GM18517 (cell line): Measurements from ENCODE around the gene ADCY9.
"Not testable (repeated sequence)": the region's sequence is repeated elsewhere in the genome, so short reads cannot be mapped to it uniquely, and the experiment has no call there.

Experiments
- ATAC-seq: cut with Tn5 transposase; IDR thresholded peaks from one replicate; pipeline ENCODE4 v1.9.1; 2021; ENCODE audit warnings: mild to moderate bottlenecking, moderate library complexity; ENCODE audit not compliant: unreplicated experiment

ADCY9 gene

GRCh38 chr16:3953728-3954410, 162.4 kb downstream of the ADCY9 start:
- ATAC-seq: no peak

- no peak for ATAC-seq
Observed at GRCh38 chr16:3952737-3953131, 163.5 kb downstream of the ADCY9 start.

GRCh38 chr16:3951861-3952736, 164.1 kb downstream of the ADCY9 start:
- ATAC-seq: no peak

- not testable (repeated sequence) for ATAC-seq
Observed at GRCh38 chr16:3951380-3951779, 164.9 kb downstream of the ADCY9 start.

GRCh38 chr16:3950343-3951193, 165.7 kb downstream of the ADCY9 start:
- ATAC-seq: no peak

GRCh38 chr16:3949946-3950342, 166.3 kb downstream of the ADCY9 start:
- ATAC-seq: no peak

GRCh38 chr16:3949287-3949686, 167.0 kb downstream of the ADCY9 start:
- ATAC-seq: no peak

- no peak for ATAC-seq
Observed at GRCh38 chr16:3948378-3948995, 167.8 kb downstream of the ADCY9 start.

GRCh38 chr16:3946604-3947180, 169.6 kb downstream of the ADCY9 start:
- no peak for ATAC-seq

GRCh38 chr16:3945751-3946603, 170.3 kb downstream of the ADCY9 start:
- no peak for ATAC-seq

GRCh38 chr16:3944457-3944856, 171.8 kb downstream of the ADCY9 start:
- not testable (repeated sequence) for ATAC-seq

- ATAC-seq: not testable (repeated sequence)
Observed at GRCh38 chr16:3942146-3942545, 174.1 kb downstream of the ADCY9 start.

- no peak for ATAC-seq
Observed at GRCh38 chr16:3938843-3939624, 177.2 kb downstream of the ADCY9 start.

- no peak for ATAC-seq
Observed at GRCh38 chr16:3938471-3938842, 177.8 kb downstream of the ADCY9 start.

- ATAC-seq: no peak
Observed at GRCh38 chr16:3937066-3937875, 179.0 kb downstream of the ADCY9 start.

- ATAC-seq: no peak
Observed at GRCh38 chr16:3935921-3936320, 180.3 kb downstream of the ADCY9 start.

GRCh38 chr16:3934491-3935181, 181.6 kb downstream of the ADCY9 start:
- no peak for ATAC-seq
